ENCODE measurements around the gene SCTR.

Gene SCTR

DNA sequence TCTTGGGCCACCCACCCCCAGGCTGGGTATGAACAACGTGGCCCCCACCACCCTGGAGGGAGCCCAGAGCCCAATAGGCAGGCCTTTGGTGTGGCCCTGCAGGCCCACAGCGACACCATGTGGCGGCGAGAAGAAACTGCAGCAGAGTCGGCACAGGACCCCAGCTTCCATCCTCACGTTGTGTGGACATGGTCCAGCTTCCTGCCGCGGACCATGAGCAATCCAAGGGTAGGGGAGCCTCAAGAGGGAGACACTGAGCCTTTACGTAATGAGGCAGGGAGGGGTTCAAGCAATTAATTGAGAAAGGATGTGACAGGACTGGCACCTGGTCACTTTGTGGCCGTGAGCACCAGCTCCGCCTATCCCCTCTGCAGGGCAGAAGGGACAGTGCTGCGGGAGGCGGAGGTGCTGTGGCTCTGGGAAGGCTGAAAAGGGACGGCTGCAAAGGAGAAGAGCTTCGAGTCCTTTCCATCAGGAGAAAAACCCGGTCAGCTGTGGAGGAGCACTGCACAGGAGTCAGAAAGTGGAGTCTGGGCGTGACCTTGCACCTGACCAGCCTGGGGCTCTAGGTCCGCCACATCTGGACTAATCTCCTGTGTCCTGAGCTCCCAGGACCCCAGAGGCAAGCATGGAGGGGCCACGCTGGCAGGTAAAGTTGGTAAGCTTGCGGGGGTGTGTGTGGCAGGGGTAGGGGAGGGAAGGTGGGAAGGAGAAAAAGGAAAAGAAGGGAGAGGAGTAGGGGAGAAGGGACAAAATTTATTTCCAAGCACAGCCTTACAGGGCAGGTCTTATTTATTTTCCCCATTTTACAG lies 47.8 kb downstream of the SCTR start:
- Histone ChIP-seq H3K79me2 (ENCODE audit: low read length) (no peaks in the 10 kb centered on the region), H3K9ac (ENCODE audit: low read length) (no peak overlapping the region), H3K4me2 (ENCODE audit: low read length) (peak overlapping the region; percentile 43), H4K20me1 (ENCODE audit: insufficient read depth, low read length) (no peaks in the 10 kb centered on the region), H3K4me3 (ENCODE audit: low read length) (no peak overlapping the region), H3K9me3 (ENCODE audit: insufficient read depth, low read length) (no peaks in the 10 kb centered on the region), H3K4me1 (ENCODE audit: low read length) (peaks cover 2% of the 10 kb centered on the region; the same call in 1 of the 2 replicates), H3K27me3 (ENCODE audit: low read depth, low read length) (no peaks in the 10 kb centered on the region), H2AFZ (ENCODE audit: low read depth, low read length) (0 out of 2 replicates have a peak overlapping the region, but pooled peaks have one; percentile 49), H3K27ac (ENCODE audit: low read length) (no peak overlapping the region), H3K36me3 (replicated peaks; ENCODE audit: low read depth, low read length) (no peaks in the 10 kb centered on the region)
- TF ChIP-seq EZH2phosphoT487 (IDR thresholded peaks at IDR 0.05; ENCODE audit: low read depth), result no peak
- TF ChIP-seq, protein P1, sequence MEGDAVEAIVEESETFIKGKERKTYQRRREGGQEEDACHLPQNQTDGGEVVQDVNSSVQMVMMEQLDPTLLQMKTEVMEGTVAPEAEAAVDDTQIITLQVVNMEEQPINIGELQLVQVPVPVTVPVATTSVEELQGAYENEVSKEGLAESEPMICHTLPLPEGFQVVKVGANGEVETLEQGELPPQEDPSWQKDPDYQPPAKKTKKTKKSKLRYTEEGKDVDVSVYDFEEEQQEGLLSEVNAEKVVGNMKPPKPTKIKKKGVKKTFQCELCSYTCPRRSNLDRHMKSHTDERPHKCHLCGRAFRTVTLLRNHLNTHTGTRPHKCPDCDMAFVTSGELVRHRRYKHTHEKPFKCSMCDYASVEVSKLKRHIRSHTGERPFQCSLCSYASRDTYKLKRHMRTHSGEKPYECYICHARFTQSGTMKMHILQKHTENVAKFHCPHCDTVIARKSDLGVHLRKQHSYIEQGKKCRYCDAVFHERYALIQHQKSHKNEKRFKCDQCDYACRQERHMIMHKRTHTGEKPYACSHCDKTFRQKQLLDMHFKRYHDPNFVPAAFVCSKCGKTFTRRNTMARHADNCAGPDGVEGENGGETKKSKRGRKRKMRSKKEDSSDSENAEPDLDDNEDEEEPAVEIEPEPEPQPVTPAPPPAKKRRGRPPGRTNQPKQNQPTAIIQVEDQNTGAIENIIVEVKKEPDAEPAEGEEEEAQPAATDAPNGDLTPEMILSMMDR (IDR thresholded peaks at IDR 0.05; ENCODE audit: low read depth, low read length), result peak; percentile 95

DNA sequence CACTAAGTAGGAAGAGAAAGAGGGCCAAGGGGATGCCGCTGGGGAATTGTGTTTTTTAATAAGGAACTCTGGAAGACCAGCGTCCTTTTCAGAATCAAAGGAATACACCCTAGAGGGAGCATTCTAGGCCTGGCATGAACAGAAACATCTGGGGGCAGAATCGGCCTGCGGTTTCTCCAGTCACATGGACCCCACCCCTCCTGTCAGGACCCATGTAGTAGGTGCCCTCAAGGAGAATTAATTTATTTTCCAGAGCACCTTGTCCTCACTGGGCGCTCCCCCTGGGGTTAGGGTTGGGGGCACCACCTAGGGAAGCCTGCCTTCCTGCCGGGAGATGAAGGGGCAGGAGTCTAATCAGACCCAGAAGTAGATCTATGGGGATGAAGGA lies 48.4 kb downstream of the SCTR start:
- Histone ChIP-seq H3K27ac (ENCODE audit: low read length) (no peak overlapping the region), H3K79me2 (ENCODE audit: low read length) (no peaks in the 10 kb centered on the region), H4K20me1 (ENCODE audit: insufficient read depth, low read length) (no peaks in the 10 kb centered on the region), H3K9ac (ENCODE audit: low read length) (no peak overlapping the region), H3K36me3 (replicated peaks; ENCODE audit: low read depth, low read length) (no peaks in the 10 kb centered on the region), H2AFZ (ENCODE audit: low read depth, low read length) (no peak overlapping the region), H3K27me3 (ENCODE audit: low read depth, low read length) (no peaks in the 10 kb centered on the region), H3K4me3 (ENCODE audit: low read length) (no peak overlapping the region), H3K4me1 (ENCODE audit: low read length) (peaks cover 2% of the 10 kb centered on the region; the same call in 1 of the 2 replicates), H3K4me2 (ENCODE audit: low read length) (no peak overlapping the region), H3K9me3 (ENCODE audit: insufficient read depth, low read length) (no peaks in the 10 kb centered on the region)
- TF ChIP-seq, protein P1 (IDR thresholded peaks at IDR 0.05; ENCODE audit: low read depth, low read length), result no peak
- TF ChIP-seq EZH2phosphoT487 (IDR thresholded peaks at IDR 0.05; ENCODE audit: low read depth), result no peak

DNA sequence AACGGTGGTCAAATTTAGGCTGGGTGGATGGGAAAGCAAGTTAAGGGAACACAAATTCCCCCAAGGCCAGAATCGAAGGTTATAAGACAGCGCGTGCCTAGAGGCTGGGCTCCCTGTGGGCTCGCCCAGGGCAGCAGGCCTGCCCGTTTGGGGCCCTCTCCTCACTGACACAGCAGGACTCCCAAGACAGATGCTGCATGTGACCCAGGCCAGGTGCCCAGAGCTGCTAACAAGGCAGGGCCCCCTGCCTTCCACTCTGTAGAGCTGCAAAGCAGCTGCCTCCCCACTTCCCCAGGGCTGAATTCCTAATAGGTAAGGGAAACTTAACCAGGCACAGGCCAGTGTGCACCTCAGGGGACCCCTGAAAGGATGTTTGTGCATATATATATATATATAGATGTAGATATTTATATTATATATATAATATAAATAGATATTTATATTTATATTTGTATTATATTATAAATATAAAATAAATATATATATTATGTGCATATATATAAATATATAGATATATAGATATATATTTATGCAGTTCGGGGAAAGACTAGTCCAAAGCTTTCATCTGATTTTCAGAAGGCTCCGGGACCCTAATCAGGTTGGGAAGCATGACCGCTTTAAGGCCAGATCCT lies 48.9 kb downstream of the SCTR start:
- H3K27me3 ChIP-seq (ENCODE audit: low read depth, low read length), result no peaks in the 10 kb centered on the region
- H3K4me3 ChIP-seq (ENCODE audit: low read length), result no peak overlapping the region
- H3K36me3 ChIP-seq (replicated peaks; ENCODE audit: low read depth, low read length), result no peaks in the 10 kb centered on the region
- no peaks in the 10 kb centered on the region for H3K9me3 ChIP-seq (ENCODE audit: insufficient read depth, low read length)
- no peak overlapping the region for H3K4me2 ChIP-seq (ENCODE audit: low read length)
- no peak overlapping the region for H3K9ac ChIP-seq (ENCODE audit: low read length)
- no peaks in the 10 kb centered on the region for H4K20me1 ChIP-seq (ENCODE audit: insufficient read depth, low read length)
- H3K79me2 ChIP-seq (ENCODE audit: low read length), result no peaks in the 10 kb centered on the region
- TF ChIP-seq, protein P1 (IDR thresholded peaks at IDR 0.05; ENCODE audit: low read depth, low read length), result no peak
- no peak for TF ChIP-seq EZH2phosphoT487 (IDR thresholded peaks at IDR 0.05; ENCODE audit: low read depth)
- H2AFZ ChIP-seq (ENCODE audit: low read depth, low read length), result no peak overlapping the region
- H3K27ac ChIP-seq (ENCODE audit: low read length), result no peak overlapping the region
- H3K4me1 ChIP-seq (ENCODE audit: low read length), result peaks cover 2% of the 10 kb centered on the region; the same call in 1 of the 2 replicates
